ENCODE results near the gene RNF213.

RNF213 gene

GRCh38 chr17:80260069-80260535 is 550 bp upstream of the RNF213 start:
- no peak for TF ChIP-seq CTCF (conservative IDR thresholded peaks at IDR 0.05; ENCODE audit: low read depth, low read length)
- H3K4me3 ChIP-seq (ENCODE audit: low read depth, low read length) = peak overlapping the region; percentile 59
- DNase-seq (ENCODE audit: low read depth) = peak; percentile 76

GRCh38 chr17:80261159-80261894 is 675 bp downstream of the RNF213 start:
- peak; percentile 55 for DNase-seq (ENCODE audit: low read depth)

GRCh38 chr17:80261895-80262279 is 1.2 kb downstream of the RNF213 start:
- H3K4me3 ChIP-seq (ENCODE audit: low read depth, low read length) = peak overlapping the region; percentile 82
- no peak for DNase-seq (ENCODE audit: low read depth)
- no peak for TF ChIP-seq CTCF (conservative IDR thresholded peaks at IDR 0.05; ENCODE audit: low read depth, low read length)

More at GRCh38 chr17:80261159-80261894, 675 bp downstream of the RNF213 start:
- peak overlapping the region; percentile 82 for H3K4me3 ChIP-seq (ENCODE audit: low read depth, low read length)
- TF ChIP-seq CTCF (conservative IDR thresholded peaks at IDR 0.05; ENCODE audit: low read depth, low read length) = no peak

- no peak overlapping the region for H3K4me3 ChIP-seq (ENCODE audit: low read depth, low read length)
- no peak for TF ChIP-seq CTCF (conservative IDR thresholded peaks at IDR 0.05; ENCODE audit: low read depth, low read length)
- no peak for DNase-seq (ENCODE audit: low read depth)
These were observed 1.6 kb downstream of the RNF213 start for GRCh38 chr17:80262291-80262690.

- H3K4me3 ChIP-seq (ENCODE audit: low read depth, low read length) = no peak overlapping the region
- TF ChIP-seq CTCF (conservative IDR thresholded peaks at IDR 0.05; ENCODE audit: low read depth, low read length) = no peak
These were observed 2.2 kb downstream of the RNF213 start for GRCh38 chr17:80262775-80263244.

GRCh38 chr17:80263253-80264204 is 2.9 kb downstream of the RNF213 start:
- H3K4me3 ChIP-seq (ENCODE audit: low read depth, low read length) = peak overlapping the region; percentile 54
- peak; percentile 96 for DNase-seq (ENCODE audit: low read depth)
- TF ChIP-seq CTCF (conservative IDR thresholded peaks at IDR 0.05; ENCODE audit: low read depth, low read length) = peak; percentile 33

More at GRCh38 chr17:80262775-80263244, 2.2 kb downstream of the RNF213 start:
- no peak for DNase-seq (ENCODE audit: low read depth)
